GM12872 (cell line): ENCODE data around the gene ORMDL3.

ENCODE experiments used
- TF ChIP-seq, protein P1 (sequence below): IDR thresholded peaks from 3 replicates; pipeline ENCODE4 v1.5.1; 2011; ENCODE audit warnings: low read depth, mild to moderate bottlenecking, low read length, moderate library complexity; ENCODE audit not compliant: insufficient read depth

ORMDL3 gene

DNA sequence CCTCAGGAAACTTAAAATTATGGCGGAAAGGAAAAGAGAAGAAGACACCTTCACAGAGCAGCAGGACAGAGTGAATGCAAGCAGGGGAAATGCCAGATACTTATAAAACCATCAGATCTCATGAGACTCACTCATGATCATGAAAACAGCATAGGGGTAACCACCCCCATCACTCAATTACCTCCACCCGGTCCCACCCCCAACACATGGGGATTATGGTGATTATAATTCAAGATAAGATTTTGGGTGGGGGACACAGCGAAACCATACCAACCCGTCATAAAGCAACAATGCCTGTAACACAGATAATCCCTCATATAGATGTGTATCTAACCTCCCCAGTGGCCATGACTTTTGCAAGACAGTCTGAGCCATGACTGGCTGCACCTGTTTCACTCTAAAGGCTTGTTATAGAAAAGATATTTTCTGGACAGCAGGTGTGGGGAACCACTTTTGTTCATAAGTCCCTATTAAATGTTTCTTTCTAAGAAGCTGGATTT, 28.4 kb upstream of the ORMDL3 start:
- TF ChIP-seq, protein P1, sequence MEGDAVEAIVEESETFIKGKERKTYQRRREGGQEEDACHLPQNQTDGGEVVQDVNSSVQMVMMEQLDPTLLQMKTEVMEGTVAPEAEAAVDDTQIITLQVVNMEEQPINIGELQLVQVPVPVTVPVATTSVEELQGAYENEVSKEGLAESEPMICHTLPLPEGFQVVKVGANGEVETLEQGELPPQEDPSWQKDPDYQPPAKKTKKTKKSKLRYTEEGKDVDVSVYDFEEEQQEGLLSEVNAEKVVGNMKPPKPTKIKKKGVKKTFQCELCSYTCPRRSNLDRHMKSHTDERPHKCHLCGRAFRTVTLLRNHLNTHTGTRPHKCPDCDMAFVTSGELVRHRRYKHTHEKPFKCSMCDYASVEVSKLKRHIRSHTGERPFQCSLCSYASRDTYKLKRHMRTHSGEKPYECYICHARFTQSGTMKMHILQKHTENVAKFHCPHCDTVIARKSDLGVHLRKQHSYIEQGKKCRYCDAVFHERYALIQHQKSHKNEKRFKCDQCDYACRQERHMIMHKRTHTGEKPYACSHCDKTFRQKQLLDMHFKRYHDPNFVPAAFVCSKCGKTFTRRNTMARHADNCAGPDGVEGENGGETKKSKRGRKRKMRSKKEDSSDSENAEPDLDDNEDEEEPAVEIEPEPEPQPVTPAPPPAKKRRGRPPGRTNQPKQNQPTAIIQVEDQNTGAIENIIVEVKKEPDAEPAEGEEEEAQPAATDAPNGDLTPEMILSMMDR = no peak

DNA sequence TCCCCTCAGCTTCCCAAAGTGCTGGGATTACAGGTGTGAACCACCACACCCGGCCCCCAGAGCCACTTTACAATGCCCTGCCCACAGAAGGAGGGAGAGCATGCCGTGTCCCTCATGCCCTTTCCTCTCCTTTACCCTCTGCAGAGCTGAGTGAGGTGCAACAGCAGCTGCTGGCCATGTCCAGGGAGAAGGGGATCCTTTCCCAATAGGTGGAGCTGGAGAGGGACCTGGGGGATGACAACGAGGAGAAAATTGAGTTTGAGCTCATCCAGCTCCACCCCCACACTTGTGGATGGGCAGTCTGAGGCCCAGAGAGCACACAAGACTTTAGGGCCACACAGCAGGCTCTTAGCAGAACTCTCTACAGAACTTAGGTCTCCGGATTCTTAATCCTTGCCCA, 27.5 kb upstream of the ORMDL3 start:
- TF ChIP-seq, protein P1 = no peak

DNA sequence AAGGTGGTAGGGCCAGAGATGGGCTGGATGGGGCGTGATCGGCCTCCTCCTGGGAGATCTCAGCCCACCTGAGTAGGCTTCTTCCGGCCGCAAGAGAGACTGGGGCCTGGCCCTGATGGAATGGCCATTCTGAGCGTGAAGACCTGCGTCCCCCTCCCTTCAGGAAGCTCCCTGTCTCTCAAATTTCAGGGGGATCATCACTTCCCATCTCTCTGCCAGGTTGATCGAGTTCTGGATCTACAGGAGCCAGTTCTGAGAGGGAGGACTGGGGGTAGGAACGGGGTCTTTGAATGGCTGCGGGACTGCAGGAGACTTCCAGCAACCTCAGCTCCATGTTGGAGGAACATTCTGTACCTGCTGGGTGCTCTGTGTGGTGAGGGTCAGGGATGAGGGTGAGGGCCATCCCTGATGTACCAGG, 26.1 kb upstream of the ORMDL3 start:
- TF ChIP-seq, protein P1 = no peak

DNA sequence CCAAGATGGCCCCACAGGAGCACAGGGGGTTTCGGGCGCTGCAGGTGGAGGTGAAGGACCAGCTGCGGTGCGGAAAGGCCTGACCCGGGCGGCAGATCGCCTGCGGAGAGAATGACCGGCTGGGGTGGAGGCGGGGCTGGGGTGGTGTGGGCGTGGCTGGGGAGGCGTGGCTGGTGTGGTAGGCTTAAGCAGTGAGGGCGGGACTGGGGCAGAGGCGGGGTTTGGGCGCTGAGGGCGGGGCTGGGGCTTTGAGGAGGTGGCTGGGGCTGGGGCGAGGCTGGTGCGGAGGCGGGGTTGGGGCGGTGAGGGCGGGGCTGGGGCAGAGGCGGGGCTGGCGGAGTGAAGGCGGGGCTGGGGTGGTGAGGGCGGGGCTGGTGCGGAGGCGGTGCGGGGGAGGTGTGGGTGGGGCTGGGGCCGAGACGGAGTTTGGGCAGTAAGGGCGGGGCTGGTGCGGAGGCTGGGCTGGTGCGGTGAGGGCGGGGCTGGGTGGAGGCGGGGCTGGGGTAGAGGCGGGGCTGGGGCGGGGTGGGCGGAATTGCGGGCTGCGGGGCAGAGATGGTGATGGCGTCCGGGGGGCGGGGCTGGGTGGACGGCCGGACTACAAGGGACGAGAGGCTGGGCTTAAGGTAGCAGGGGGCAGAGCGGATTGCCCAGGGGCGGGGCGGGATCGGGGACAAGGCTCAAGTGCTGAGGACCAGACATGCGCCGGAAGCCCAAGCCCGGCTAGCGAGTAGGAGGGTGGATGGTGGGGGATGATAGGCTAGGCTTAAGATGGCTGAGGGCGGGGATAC, 25.5 kb upstream of the ORMDL3 start:
- TF ChIP-seq, protein P1 = no peak

DNA sequence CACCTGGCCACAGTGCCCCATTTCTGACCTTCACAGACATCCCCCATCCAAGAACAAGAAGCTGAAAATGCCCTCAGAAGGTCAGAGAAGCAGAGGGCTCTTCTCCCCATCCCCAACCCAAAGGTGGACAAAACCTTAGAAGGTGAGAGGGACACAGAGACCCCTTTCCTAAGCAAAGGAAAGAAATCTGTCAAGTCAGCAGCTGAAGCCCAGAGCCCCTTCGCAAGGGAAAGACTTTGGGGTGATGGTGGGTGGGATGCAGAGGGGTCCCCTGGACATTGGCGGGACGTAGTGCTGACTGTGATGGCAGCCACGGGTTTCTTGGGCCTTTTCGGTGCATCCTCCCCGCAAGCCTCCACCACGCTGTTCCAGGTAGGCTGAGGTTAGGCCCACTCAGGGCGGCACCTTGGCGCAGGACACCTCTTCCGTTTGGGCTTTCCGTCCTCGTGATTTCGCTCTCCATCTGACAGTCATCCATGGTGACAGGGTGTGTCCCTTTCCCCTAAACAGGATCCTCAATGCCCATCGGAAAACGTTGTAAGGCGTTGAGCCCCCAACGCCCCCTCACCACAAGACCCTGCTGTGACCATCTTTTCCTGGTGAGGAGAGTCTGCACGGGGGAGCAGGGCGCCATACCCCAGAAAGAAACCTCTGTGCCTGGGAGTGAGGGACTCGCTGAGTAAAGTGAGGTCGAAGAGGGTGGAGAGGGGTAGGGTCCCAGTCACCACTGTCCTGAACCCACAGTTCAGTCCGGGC, 24.7 kb upstream of the ORMDL3 start:
- TF ChIP-seq, protein P1 = no peak

DNA sequence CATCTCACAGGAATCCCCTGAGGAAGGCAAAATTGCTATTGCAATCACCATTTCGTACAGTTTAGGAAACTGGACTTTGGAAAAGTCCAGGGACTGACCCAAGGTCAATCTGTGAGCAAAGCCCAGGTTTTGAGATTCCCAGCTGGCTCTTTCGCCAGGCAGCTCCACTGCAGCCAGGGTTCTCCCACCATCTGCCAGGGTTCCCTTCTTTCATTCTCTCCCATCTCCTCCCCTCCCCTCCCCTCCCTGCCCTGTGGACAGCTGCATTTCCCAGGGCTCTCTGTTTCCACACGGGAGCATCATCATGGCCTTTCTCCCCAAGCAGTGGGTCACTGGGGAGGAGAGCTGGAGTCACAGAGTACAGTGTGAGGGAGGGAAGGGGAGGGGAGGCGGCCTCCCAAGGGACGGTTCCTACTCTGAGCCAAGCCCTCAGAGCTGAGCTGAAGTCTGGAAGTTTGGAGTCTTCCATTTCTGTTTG, 23.5 kb upstream of the ORMDL3 start:
- TF ChIP-seq, protein P1 = no peak

DNA sequence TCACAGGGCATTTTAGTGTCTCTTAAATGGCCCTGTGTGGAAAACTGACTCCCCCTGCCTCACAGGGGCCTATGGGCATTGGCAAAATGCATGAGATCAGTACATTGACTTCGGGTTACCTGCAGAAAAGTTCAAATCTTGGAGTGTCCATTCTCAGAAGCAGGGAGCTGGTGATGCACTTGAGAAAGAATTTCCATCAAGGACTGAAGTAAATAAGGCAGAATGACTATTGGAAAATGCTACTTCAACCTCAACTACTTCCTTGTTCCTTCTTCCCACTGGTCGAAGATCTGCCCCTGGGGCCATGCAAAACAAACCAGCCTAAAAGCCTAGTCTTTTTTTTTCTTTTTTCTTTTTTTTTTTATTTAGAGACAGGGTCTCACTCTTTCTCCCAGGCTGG, 21.6 kb upstream of the ORMDL3 start:
- TF ChIP-seq, protein P1 = no peak
